Left ventricle myocardium inferior (tissue), 1 donor: ENCODE results near the gene OTULIN. TPM values are rescaled to one million over a fixed set of nuclear protein-coding genes. Genes with fewer than 3 reads are reported as not detected.

Experiments
- DNase-seq: peaks from one replicate; pipeline ENCODE4 v3.0.0-alpha.2; 2020
- H3K27ac ChIP-seq: fragments of 200-600 bp; replicated peaks from 2 replicates; pipeline ENCODE4 v1.8.0; 2021
- H3K27me3 ChIP-seq: fragments of 200-600 bp; 2 replicates; pipeline ENCODE4 v1.8.0; 2021; ENCODE audit warnings: low read depth
- H3K36me3 ChIP-seq: fragments of 200-600 bp; 2 replicates; pipeline ENCODE4 v1.8.0; 2021
- H3K4me1 ChIP-seq: fragments of 200-600 bp; 2 replicates; pipeline ENCODE4 v1.8.0; 2021
- H3K4me3 ChIP-seq: fragments of 200-600 bp; 2 replicates; pipeline ENCODE4 v1.8.0; 2021; ENCODE audit warnings: mild to moderate bottlenecking, moderate library complexity
- H3K9me3 ChIP-seq: fragments of 200-600 bp; replicated peaks from 2 replicates; pipeline ENCODE4 v1.8.0; 2021
- intact Hi-C: fragments of 100-400 bp; cut with micrococcal nuclease; formaldehyde crosslinking; loops from one replicate; pipeline ENCODE4 v1.11.0; 2022
- total RNA-seq: library from RNA; stranded (reverse); fragmentation: NEBNext Ultra II Directional; extraction: Animal tissue kit (Norgen Biotek cat#: 25700); gene quantifications from one replicate; pipeline ENCODE4 v1.2.1, GENCODE V29; 2021
- TF ChIP-seq, protein P1 (sequence below): fragments of 200-600 bp; IDR thresholded peaks from 2 replicates; pipeline ENCODE4 v1.8.0; 2021; ENCODE audit warnings: antibody characterized with exemption, mild to moderate bottlenecking, borderline replicate concordance
- donor health status: DM: no; HTN: yes; CAD: no; lungs with severe emphysema.

Gene OTULIN
- total RNA-seq, 1 donor from 2014 or later: 22.7 TPM

GRCh38 chr5:14667770-14668169 lies 3.3 kb downstream of the OTULIN start:
- TF ChIP-seq, protein P1, sequence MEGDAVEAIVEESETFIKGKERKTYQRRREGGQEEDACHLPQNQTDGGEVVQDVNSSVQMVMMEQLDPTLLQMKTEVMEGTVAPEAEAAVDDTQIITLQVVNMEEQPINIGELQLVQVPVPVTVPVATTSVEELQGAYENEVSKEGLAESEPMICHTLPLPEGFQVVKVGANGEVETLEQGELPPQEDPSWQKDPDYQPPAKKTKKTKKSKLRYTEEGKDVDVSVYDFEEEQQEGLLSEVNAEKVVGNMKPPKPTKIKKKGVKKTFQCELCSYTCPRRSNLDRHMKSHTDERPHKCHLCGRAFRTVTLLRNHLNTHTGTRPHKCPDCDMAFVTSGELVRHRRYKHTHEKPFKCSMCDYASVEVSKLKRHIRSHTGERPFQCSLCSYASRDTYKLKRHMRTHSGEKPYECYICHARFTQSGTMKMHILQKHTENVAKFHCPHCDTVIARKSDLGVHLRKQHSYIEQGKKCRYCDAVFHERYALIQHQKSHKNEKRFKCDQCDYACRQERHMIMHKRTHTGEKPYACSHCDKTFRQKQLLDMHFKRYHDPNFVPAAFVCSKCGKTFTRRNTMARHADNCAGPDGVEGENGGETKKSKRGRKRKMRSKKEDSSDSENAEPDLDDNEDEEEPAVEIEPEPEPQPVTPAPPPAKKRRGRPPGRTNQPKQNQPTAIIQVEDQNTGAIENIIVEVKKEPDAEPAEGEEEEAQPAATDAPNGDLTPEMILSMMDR: no peak
- Histone ChIP-seq H3K4me1 (peaks cover 94% of the 10 kb centered on the region), H3K9me3 (no peaks in the 10 kb centered on the region), H3K27me3 (no peaks in the 10 kb centered on the region), H3K27ac (peak overlapping the region; percentile 22), H3K4me3 (no peak overlapping the region), H3K36me3 (no peaks in the 10 kb centered on the region)
- intact Hi-C loops: no loop called here
- no peak for DNase-seq

- Histone ChIP-seq H3K4me1 (peaks cover 94% of the 10 kb centered on the region), H3K4me3 (no peak overlapping the region), H3K27me3 (no peaks in the 10 kb centered on the region), H3K27ac (peak overlapping the region; percentile 22), H3K9me3 (no peaks in the 10 kb centered on the region), H3K36me3 (no peaks in the 10 kb centered on the region)
- intact Hi-C loops: no loop called here
- TF ChIP-seq, protein P1: no peak
- no peak for DNase-seq
These were observed 3.7 kb downstream of the OTULIN start for GRCh38 chr5:14668181-14668591.

DNA sequence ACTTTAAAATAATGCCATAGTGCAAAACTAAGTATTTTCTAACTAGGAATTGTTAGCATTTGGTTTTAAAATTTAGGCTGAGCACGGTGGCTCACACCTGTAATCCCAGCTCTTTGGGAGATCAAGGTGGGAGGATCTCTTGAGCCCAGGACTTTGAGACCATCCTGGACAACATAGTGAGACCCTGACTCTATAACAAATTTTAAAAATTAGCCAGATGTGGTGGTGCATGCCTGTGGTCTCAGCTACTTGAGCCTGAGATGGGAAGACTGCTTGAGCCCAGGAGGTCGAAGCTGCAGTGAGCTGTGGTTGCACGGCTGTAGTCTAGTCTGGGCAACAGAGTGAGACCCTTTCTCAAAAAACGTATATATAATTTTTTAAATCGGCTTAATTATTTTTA lies 4.9 kb downstream of the OTULIN start:
- Histone ChIP-seq H3K27ac (peak overlapping the region; percentile 22), H3K36me3 (no peaks in the 10 kb centered on the region), H3K4me3 (no peak overlapping the region), H3K27me3 (no peaks in the 10 kb centered on the region), H3K9me3 (no peaks in the 10 kb centered on the region), H3K4me1 (peaks cover 96% of the 10 kb centered on the region)
- no peak for DNase-seq
- TF ChIP-seq, protein P1: no peak
- intact Hi-C loops: no loop called here

DNA sequence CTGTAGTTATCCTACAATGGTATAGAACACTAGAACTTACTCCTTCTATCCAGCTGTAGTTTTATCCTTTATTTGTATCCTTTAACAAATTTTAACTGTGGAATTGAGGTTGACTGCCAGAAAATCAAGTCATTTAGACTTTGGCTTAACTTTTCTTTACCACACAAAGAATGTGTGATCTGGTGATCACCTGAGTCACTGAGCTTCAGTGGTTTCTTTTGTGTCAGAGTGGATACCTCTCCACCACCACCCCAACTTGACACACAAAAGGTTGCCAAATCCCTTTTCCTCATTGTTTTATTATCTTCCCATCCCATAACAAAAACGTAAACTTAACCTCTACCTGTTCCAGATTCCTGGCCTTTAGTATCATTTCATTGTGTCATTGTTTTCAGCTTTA lies 5.5 kb downstream of the OTULIN start:
- no peak for DNase-seq
- no peaks in the 10 kb centered on the region for H3K9me3 ChIP-seq
- no peak overlapping the region for H3K4me3 ChIP-seq
- no peaks in the 10 kb centered on the region for H3K27me3 ChIP-seq
- TF ChIP-seq, protein P1: no peak
- no peak overlapping the region for H3K27ac ChIP-seq
- H3K4me1 ChIP-seq: peaks cover 100% of the 10 kb centered on the region
- intact Hi-C loops: no loop called here
- H3K36me3 ChIP-seq: no peaks in the 10 kb centered on the region

GRCh38 chr5:14671414-14671813 lies 6.9 kb downstream of the OTULIN start:
- Histone ChIP-seq H3K27ac (peak overlapping the region; percentile 16), H3K27me3 (no peaks in the 10 kb centered on the region), H3K4me1 (peaks cover 100% of the 10 kb centered on the region), H3K4me3 (no peak overlapping the region), H3K36me3 (no peaks in the 10 kb centered on the region), H3K9me3 (no peaks in the 10 kb centered on the region)
- no peak for DNase-seq
- TF ChIP-seq, protein P1: no peak
- intact Hi-C loops: no loop called here

- intact Hi-C loops: no loop called here
- Histone ChIP-seq H3K27me3 (no peaks in the 10 kb centered on the region), H3K4me3 (no peak overlapping the region), H3K27ac (peak overlapping the region; percentile 7), H3K9me3 (no peaks in the 10 kb centered on the region), H3K36me3 (no peaks in the 10 kb centered on the region), H3K4me1 (peaks cover 100% of the 10 kb centered on the region)
- no peak for DNase-seq
- TF ChIP-seq, protein P1: no peak
These were observed 7.6 kb downstream of the OTULIN start for GRCh38 chr5:14672082-14672481.
